Measurements from ENCODE around the gene TIPARP. TPM values are rescaled to one million over a fixed set of nuclear protein-coding genes. Genes with fewer than 3 reads are reported as not detected.
A peak's percentile ranks its signal among the peaks of the same experiment; 100 is the strongest.

Gene TIPARP
- total RNA-seq, 1 experiment from 2014 or later: 35.0 TPM

- DNase-seq: peak in 1 of 2 experiments; percentile 55
- Histone ChIP-seq H3K36me3 (ENCODE audit: low read depth) (no peaks in the 10 kb centered on the region), H4K20me1 (ENCODE audit: insufficient read depth) (no peaks in the 10 kb centered on the region), H3K9me2 (ENCODE audit: insufficient read depth) (peaks cover 6% of the 10 kb centered on the region; the same call in 1 of the 2 replicates), H3K79me2 (ENCODE audit: low read depth) (no peaks in the 10 kb centered on the region), H3K4me1 (replicated peaks; ENCODE audit: insufficient read depth) (peaks cover 20% of the 10 kb centered on the region), H3K4me2 (no peak overlapping the region), H3F3A (ENCODE audit: insufficient read depth, low read depth) (no peaks in the 10 kb centered on the region; the same call in 1 of the 2 replicates), H3K27me3 (ENCODE audit: insufficient read depth, low read depth) (no peaks in the 10 kb centered on the region), H3K9me3 (ENCODE audit: insufficient read depth, low read depth) (no peaks in the 10 kb centered on the region), H3K27ac (no peak overlapping the region), H3K4me3 (no peak overlapping the region), H2AFZ (no peak overlapping the region)
- BruUV-seq (replicated peaks): no TSS peak
- ChIA-PET CTCF (no interaction called here), POLR2A (ENCODE audit: unreplicated experiment) (interaction anchor here (0.7 kb wide), 1 partner anchor 237 kb away, joined by 6 read pairs; no protein-coding TSS in a partner anchor)
- no peak for TF ChIP-seq CTCF (conservative IDR thresholded peaks at IDR 0.05)
- no peak for TF ChIP-seq EZH2 (IDR thresholded peaks at IDR 0.05; ENCODE audit: low read depth)
- intact Hi-C loops (cut with micrococcal nuclease; ENCODE audit: unreplicated experiment): no loop called here
These were observed 9.1 kb upstream of the TIPARP start for GRCh38 chr3:156665291-156665690.

GRCh38 chr3:156666073-156666472 is 8.3 kb upstream of the TIPARP start:
- TF ChIP-seq EZH2 (IDR thresholded peaks at IDR 0.05; ENCODE audit: low read depth): no peak
- TF ChIP-seq CTCF (conservative IDR thresholded peaks at IDR 0.05): no peak

GRCh38 chr3:156668073-156668763 is 6.2 kb upstream of the TIPARP start:
- ChIA-PET CTCF (no interaction called here), POLR2A (ENCODE audit: unreplicated experiment) (interaction anchor here (0.6 kb wide), 2 partner anchors 149 to 889 kb away, joined by 7 read pairs; no protein-coding TSS in a partner anchor)
- no peaks in the 10 kb centered on the region for H3K79me2 ChIP-seq (ENCODE audit: low read depth)
- H3K4me1 ChIP-seq (replicated peaks; ENCODE audit: insufficient read depth): peaks cover 27% of the 10 kb centered on the region
- H3K4me3 ChIP-seq: no peak overlapping the region
- BruUV-seq (replicated peaks): no TSS peak
- H3K27me3 ChIP-seq (ENCODE audit: insufficient read depth, low read depth): no peaks in the 10 kb centered on the region
- H3K36me3 ChIP-seq (ENCODE audit: low read depth): no peaks in the 10 kb centered on the region
- intact Hi-C loops (cut with micrococcal nuclease; ENCODE audit: unreplicated experiment): no loop called here
- H3K27ac ChIP-seq: no peak overlapping the region
- H3K9me3 ChIP-seq (ENCODE audit: insufficient read depth, low read depth): no peaks in the 10 kb centered on the region
- H3K4me2 ChIP-seq: no peak overlapping the region
- no peak for TF ChIP-seq CTCF (conservative IDR thresholded peaks at IDR 0.05)
- no peak for TF ChIP-seq EZH2 (IDR thresholded peaks at IDR 0.05; ENCODE audit: low read depth)
- no peak overlapping the region for H2AFZ ChIP-seq
- H4K20me1 ChIP-seq (ENCODE audit: insufficient read depth): no peaks in the 10 kb centered on the region
- peaks cover 1% of the 10 kb centered on the region; the same call in 1 of the 2 replicates for H3F3A ChIP-seq (ENCODE audit: insufficient read depth, low read depth)
- DNase-seq: peak in 1 of 2 experiments; percentile 9
- peaks cover 1% of the 10 kb centered on the region; the same call in 1 of the 2 replicates for H3K9me2 ChIP-seq (ENCODE audit: insufficient read depth)

More at GRCh38 chr3:156666073-156666472, 8.3 kb upstream of the TIPARP start:
- Histone ChIP-seq H3K9me3 (ENCODE audit: insufficient read depth, low read depth) (no peaks in the 10 kb centered on the region), H3K27me3 (ENCODE audit: insufficient read depth, low read depth) (no peaks in the 10 kb centered on the region), H4K20me1 (ENCODE audit: insufficient read depth) (no peaks in the 10 kb centered on the region), H3K27ac (no peak overlapping the region), H3K9me2 (ENCODE audit: insufficient read depth) (peaks cover 6% of the 10 kb centered on the region; the same call in 1 of the 2 replicates), H3K79me2 (ENCODE audit: low read depth) (no peaks in the 10 kb centered on the region), H3K36me3 (ENCODE audit: low read depth) (no peaks in the 10 kb centered on the region), H3K4me2 (no peak overlapping the region), H3K4me1 (replicated peaks; ENCODE audit: insufficient read depth) (peaks cover 20% of the 10 kb centered on the region), H3K4me3 (no peak overlapping the region), H3F3A (ENCODE audit: insufficient read depth, low read depth) (no peaks in the 10 kb centered on the region; the same call in 1 of the 2 replicates), H2AFZ (no peak overlapping the region)
- CTCF ChIA-PET: no interaction called here
- no peak for DNase-seq
- intact Hi-C loops (cut with micrococcal nuclease; ENCODE audit: unreplicated experiment): no loop called here
- POLR2A ChIA-PET (ENCODE audit: unreplicated experiment): no interaction called here
- no TSS peak for BruUV-seq (replicated peaks)
